Ishikawa (cell line): ENCODE measurements around the gene GBX1.

Experiments
- CEBPB ChIP-seq: IDR thresholded peaks from 2 replicates; pipeline ENCODE4 v1.6.1; 2012
- CREB1 ChIP-seq: IDR thresholded peaks from 2 replicates; pipeline ENCODE4 v1.6.1; 2012; ENCODE audit warnings: low read depth
- EGR1 ChIP-seq: IDR thresholded peaks from 2 replicates; pipeline ENCODE4 v1.6.1; 2012
- EP300 ChIP-seq: IDR thresholded peaks from 2 replicates; pipeline ENCODE4 v1.6.1; 2012; ENCODE audit warnings: borderline replicate concordance
- FOXM1 ChIP-seq: IDR thresholded peaks from 2 replicates; pipeline ENCODE4 v1.6.1; 2012; ENCODE audit warnings: low read depth, borderline replicate concordance
- NFIC ChIP-seq: IDR thresholded peaks from 2 replicates; pipeline ENCODE4 v1.6.1; 2012
- RAD21 ChIP-seq: IDR thresholded peaks from 2 replicates; pipeline ENCODE4 v1.6.1; 2012; ENCODE audit warnings: low read depth
- TAF1 ChIP-seq: IDR thresholded peaks from 2 replicates; pipeline ENCODE4 v1.6.1; 2012; ENCODE audit warnings: low read depth, mild to moderate bottlenecking
- TCF12 ChIP-seq: IDR thresholded peaks from 2 replicates; pipeline ENCODE4 v1.6.1; 2012; ENCODE audit warnings: low read depth
- TEAD4 ChIP-seq: IDR thresholded peaks from 2 replicates; pipeline ENCODE4 v1.6.1; 2012
- YY1 ChIP-seq: IDR thresholded peaks from 2 replicates; pipeline ENCODE4 v1.6.1; 2012; ENCODE audit warnings: low read depth
- ZBTB7A ChIP-seq: IDR thresholded peaks from 2 replicates; pipeline ENCODE4 v1.6.1; 2012; ENCODE audit warnings: low read depth
- TF ChIP-seq, protein P1 (sequence below): IDR thresholded peaks from 2 replicates; pipeline ENCODE4 v1.6.1; 2012
- TF ChIP-seq, protein P2 (sequence below): IDR thresholded peaks from 2 replicates; pipeline ENCODE4 v1.6.1; 2012; ENCODE audit warnings: low read depth, mild to moderate bottlenecking
- TF ChIP-seq, protein P3 (sequence below): IDR thresholded peaks from 2 replicates; pipeline ENCODE4 v1.6.1; 2012

Gene GBX1

DNA sequence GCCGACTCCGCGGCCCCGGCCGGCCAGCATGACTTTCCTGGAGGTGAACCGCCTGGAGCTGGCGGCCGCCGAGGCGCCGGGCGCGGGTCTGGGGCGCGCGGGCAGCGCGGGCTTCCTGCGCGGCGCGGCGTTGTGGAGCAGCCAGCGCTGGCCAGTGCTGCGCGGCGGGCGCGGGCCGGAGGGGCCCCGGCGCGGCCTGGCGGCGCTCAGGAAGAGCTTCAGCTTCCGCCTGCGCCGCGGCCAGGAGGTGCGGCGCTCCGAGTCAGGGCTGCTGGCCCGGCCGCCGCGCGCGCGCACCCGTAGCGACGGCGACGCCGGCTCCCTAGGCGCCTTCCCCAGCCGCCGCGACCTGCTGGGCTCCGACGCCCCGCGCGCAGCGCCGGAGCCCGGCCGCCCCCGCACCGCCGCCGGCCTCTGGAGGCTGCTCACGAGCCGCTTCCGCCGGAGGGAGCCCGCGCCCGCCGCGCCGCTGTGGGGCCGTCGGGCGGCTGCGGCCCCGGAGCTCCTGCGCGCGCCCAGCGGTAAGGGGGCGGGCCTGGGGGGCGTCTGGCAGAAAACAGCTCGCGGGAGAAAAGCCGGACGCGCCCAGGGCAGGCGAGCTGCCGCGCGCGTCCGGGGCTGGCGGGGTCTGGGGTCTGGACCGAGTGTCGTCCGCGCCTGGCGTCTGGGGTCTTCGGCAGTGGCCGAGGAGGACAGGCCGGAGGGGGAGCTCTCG is 52.2 kb downstream of the GBX1 start:
- TF ChIP-seq, protein P1, sequence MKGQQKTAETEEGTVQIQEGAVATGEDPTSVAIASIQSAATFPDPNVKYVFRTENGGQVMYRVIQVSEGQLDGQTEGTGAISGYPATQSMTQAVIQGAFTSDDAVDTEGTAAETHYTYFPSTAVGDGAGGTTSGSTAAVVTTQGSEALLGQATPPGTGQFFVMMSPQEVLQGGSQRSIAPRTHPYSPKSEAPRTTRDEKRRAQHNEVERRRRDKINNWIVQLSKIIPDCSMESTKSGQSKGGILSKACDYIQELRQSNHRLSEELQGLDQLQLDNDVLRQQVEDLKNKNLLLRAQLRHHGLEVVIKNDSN = no peak
- peak; percentile 68; the same call in 1 of the 2 replicates for TF ChIP-seq ZBTB7A

DNA sequence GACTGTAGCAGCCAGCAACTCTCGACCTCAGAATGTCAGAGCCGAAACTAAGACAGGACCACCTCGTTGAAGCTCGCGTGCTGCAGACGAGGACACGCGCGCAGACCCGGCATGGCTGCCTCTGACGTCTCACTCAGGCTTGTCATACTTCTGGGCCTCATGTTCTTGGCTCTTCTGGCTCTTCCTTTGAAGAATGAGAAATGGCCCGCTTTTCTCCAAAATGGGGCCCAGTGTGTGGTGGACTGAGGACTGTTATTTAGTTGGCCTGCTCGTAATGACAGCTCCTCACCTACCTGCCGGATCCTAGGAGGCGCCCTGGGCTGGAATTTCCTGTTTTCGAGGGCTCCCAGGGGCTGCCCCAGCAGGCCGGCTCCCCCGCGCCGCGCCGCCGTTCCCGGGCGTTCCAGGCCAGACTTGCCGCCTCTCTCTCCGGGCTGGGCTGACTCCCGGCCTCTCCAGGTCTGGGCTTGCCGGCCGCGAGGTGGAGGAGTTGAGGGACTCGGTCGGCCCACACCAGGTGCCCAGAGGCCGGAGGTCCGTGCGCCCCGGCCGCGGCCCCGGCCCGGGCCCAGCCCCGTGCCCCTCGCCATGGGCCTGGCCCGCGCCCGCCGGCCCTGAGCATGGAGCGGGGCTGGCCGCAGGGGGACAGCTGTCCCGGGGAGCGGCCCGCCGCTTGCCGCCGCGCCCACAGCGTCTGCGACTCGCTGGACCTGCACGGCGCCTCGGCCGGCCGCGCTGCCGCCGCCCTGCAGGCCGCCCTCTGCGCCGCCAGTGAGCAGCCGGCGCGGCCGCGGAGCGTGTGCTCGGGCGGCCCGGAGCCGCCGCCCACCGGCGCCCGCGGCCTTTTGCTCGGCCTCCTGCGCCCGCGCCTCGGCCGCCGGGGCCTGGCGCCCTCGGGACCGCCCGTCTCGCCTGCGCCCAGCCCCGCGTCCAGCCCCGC is 53.1 kb downstream of the GBX1 start:
- TF ChIP-seq ZBTB7A (0 out of 2 replicates have a peak, but pooled peaks have one; percentile 43), TEAD4 (peak; percentile 42; the same call in 1 of the 2 replicates), YY1 (0 out of 2 replicates have a peak, but pooled peaks have one; percentile 27), TAF1 (peak; percentile 37; the same call in 1 of the 2 replicates), NFIC (peak; percentile 3; the same call in 1 of the 2 replicates), TCF12 (no peak)
- TF ChIP-seq, protein P2, sequence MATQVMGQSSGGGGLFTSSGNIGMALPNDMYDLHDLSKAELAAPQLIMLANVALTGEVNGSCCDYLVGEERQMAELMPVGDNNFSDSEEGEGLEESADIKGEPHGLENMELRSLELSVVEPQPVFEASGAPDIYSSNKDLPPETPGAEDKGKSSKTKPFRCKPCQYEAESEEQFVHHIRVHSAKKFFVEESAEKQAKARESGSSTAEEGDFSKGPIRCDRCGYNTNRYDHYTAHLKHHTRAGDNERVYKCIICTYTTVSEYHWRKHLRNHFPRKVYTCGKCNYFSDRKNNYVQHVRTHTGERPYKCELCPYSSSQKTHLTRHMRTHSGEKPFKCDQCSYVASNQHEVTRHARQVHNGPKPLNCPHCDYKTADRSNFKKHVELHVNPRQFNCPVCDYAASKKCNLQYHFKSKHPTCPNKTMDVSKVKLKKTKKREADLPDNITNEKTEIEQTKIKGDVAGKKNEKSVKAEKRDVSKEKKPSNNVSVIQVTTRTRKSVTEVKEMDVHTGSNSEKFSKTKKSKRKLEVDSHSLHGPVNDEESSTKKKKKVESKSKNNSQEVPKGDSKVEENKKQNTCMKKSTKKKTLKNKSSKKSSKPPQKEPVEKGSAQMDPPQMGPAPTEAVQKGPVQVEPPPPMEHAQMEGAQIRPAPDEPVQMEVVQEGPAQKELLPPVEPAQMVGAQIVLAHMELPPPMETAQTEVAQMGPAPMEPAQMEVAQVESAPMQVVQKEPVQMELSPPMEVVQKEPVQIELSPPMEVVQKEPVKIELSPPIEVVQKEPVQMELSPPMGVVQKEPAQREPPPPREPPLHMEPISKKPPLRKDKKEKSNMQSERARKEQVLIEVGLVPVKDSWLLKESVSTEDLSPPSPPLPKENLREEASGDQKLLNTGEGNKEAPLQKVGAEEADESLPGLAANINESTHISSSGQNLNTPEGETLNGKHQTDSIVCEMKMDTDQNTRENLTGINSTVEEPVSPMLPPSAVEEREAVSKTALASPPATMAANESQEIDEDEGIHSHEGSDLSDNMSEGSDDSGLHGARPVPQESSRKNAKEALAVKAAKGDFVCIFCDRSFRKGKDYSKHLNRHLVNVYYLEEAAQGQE = no peak

DNA sequence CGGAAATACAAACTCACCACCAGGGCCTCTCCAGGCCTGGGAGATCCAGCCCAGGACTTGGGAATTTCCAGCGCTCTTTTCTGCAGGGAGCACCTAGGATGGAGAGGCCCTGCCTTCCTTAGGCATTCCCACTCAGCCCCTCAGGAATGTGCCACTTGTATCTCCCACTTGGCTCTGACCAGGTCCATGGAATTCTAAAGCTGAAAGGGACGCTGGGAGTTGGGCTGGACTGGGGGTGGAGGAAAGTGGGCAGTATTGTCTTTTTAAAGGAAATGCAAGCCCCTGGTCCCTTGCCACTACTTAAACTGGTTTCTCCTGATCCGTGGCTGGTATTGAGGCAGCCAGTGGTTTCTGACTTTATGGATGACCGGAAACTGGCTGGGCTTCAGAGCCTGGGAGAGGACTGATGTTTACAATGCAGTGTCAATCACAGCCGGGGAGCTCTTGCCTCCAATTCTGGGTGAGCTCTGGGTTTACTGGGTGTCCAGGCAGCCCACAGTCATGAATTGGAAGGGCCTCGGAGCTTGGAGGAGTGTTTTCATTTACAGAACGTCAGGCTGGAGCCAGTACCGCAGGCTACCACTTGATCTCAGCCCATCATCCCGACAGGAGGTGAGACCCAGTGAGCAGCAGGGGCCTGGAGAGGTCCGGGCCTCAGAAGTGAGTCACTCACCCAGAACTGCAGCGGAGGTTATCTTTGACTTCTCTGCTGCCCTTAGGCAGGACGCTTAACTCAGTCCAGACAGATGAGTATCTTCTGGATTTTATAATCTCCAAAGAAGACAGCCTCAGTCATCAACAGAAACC is 53.9 kb downstream of the GBX1 start:
- TF ChIP-seq TEAD4 (peak; percentile 86), TAF1 (peak; percentile 37; the same call in 1 of the 2 replicates), EP300 (no peak), CREB1 (no peak), ZBTB7A (no peak; the same call in 1 of the 2 replicates), CEBPB (0 out of 2 replicates have a peak, but pooled peaks have one; percentile 2), RAD21 (no peak), EGR1 (0 out of 2 replicates have a peak, but pooled peaks have one; percentile 17), NFIC (peak; percentile 74), FOXM1 (no peak), TCF12 (peak; percentile 62; the same call in 1 of the 2 replicates), YY1 (no peak)
- TF ChIP-seq, protein P1 = no peak
- TF ChIP-seq, protein P3, sequence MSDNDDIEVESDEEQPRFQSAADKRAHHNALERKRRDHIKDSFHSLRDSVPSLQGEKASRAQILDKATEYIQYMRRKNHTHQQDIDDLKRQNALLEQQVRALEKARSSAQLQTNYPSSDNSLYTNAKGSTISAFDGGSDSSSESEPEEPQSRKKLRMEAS = no peak; the same call in 1 of the 2 replicates
- TF ChIP-seq, protein P2 = no peak

DNA sequence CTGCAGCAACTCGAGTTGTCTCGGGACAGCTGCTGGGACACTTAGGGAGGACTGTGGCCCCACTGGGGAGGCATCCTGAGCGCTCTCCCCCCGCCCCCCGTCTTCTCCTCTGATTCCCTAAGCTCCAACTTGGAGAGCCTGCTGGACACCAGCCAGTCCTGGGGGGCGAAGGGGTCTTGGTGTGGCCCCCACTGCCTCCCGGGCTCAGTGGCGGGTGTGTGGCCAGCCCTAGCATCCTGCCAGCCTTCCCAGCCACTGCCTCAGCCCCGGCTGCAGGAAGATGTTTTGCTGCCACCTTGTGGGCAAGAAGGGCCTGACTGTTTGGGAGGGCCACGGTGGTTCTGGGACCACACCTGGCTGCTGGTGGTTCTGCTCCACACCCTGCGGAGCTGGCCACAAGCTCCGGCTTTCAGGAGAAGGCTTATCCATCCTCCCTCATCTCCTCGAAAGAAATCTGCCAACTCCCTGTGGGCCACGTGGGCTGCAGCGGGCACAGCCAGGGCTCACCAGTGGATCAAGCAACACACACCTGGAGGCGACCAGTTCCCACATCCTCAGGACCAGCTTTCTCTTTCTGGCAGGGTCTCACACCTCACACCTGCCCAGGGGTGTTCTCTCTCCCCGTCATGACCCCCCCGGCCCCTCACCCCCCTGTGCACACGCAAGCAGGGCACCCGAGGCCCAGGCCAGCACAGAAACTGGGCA is 56.4 kb downstream of the GBX1 start:
- peak; percentile 89 for TF ChIP-seq RAD21
- TF ChIP-seq, protein P3 = peak; percentile 32; the same call in 1 of the 2 replicates
- no peak for TF ChIP-seq TAF1
- 0 out of 2 replicates have a peak, but pooled peaks have one; percentile 32 for TF ChIP-seq ZBTB7A
- no peak for TF ChIP-seq CEBPB
- no peak for TF ChIP-seq NFIC
